ENCODE results near the gene FAM131A.

DNA sequence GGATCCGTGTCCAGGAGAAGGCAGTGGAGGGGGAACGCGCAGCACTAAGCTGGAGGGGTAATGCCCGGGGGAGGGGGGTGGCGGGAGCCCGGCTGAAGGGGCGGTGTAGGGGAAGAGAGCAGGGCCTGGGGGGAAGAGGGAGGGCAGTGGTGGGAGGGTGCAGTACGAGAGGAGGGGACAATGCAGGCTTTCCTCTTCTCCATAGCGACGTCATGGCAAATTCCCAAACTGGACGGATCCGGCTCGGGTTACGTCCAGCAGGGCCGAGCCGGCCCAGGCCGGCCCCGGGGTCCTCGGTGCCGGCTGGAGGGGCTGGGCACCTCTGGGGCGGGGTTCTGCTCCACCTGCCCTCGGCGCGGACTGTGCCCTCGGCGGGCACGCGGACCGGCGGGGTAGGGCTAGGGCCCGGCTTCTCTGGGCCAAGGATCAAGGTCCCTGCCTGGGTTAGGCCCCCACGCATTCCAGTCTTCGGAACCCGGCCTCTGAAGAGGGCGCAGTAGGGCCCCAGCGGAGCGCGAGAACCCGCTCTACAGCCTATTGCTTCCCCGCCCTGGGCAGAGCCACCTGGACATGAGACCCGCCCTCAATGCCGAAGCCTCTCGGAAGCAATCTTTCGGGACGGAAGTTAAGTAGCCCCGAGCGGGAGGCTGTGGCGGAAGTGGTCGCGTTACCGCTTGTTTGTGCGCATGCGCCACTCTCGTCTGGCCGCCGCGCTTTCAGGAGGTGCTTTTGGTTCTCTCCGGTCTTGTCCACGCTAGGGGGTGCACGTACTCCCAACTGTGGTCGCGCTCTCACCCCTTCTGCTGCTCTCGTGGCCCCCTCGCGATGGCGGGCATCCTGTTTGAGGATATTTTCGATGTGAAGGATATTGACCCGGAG is 25.5 kb downstream of the FAM131A start:
- TF ChIP-seq GABPA (IDR thresholded peaks at IDR 0.05 in 1 of 2, conservative IDR thresholded peaks at IDR 0.05 in 1 of 2) (peak; percentile 82 to 96), TAF1 (conservative IDR thresholded peaks at IDR 0.05) (no peak), HNF4G (IDR thresholded peaks at IDR 0.05) (peak; percentile 66), SP1 (IDR thresholded peaks at IDR 0.05) (peak; percentile 79), RXRA (IDR thresholded peaks at IDR 0.05) (peak; percentile 36 to 56), YY1 (IDR thresholded peaks at IDR 0.05) (peak; percentile 44), RAD21 (IDR thresholded peaks at IDR 0.05) (peak; percentile 56 to 65)
- TF ChIP-seq, protein P1, sequence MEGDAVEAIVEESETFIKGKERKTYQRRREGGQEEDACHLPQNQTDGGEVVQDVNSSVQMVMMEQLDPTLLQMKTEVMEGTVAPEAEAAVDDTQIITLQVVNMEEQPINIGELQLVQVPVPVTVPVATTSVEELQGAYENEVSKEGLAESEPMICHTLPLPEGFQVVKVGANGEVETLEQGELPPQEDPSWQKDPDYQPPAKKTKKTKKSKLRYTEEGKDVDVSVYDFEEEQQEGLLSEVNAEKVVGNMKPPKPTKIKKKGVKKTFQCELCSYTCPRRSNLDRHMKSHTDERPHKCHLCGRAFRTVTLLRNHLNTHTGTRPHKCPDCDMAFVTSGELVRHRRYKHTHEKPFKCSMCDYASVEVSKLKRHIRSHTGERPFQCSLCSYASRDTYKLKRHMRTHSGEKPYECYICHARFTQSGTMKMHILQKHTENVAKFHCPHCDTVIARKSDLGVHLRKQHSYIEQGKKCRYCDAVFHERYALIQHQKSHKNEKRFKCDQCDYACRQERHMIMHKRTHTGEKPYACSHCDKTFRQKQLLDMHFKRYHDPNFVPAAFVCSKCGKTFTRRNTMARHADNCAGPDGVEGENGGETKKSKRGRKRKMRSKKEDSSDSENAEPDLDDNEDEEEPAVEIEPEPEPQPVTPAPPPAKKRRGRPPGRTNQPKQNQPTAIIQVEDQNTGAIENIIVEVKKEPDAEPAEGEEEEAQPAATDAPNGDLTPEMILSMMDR (IDR thresholded peaks at IDR 0.05; ENCODE audit: low read depth, low read length, missing input control) = peak; percentile 38
- TF ChIP-seq, protein P2, sequence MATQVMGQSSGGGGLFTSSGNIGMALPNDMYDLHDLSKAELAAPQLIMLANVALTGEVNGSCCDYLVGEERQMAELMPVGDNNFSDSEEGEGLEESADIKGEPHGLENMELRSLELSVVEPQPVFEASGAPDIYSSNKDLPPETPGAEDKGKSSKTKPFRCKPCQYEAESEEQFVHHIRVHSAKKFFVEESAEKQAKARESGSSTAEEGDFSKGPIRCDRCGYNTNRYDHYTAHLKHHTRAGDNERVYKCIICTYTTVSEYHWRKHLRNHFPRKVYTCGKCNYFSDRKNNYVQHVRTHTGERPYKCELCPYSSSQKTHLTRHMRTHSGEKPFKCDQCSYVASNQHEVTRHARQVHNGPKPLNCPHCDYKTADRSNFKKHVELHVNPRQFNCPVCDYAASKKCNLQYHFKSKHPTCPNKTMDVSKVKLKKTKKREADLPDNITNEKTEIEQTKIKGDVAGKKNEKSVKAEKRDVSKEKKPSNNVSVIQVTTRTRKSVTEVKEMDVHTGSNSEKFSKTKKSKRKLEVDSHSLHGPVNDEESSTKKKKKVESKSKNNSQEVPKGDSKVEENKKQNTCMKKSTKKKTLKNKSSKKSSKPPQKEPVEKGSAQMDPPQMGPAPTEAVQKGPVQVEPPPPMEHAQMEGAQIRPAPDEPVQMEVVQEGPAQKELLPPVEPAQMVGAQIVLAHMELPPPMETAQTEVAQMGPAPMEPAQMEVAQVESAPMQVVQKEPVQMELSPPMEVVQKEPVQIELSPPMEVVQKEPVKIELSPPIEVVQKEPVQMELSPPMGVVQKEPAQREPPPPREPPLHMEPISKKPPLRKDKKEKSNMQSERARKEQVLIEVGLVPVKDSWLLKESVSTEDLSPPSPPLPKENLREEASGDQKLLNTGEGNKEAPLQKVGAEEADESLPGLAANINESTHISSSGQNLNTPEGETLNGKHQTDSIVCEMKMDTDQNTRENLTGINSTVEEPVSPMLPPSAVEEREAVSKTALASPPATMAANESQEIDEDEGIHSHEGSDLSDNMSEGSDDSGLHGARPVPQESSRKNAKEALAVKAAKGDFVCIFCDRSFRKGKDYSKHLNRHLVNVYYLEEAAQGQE (IDR thresholded peaks at IDR 0.05) = peak; percentile 75
- TF ChIP-seq, protein P3, sequence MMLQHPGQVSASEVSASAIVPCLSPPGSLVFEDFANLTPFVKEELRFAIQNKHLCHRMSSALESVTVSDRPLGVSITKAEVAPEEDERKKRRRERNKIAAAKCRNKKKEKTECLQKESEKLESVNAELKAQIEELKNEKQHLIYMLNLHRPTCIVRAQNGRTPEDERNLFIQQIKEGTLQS (IDR thresholded peaks at IDR 0.05) = no peak
- TF ChIP-seq, protein P4, sequence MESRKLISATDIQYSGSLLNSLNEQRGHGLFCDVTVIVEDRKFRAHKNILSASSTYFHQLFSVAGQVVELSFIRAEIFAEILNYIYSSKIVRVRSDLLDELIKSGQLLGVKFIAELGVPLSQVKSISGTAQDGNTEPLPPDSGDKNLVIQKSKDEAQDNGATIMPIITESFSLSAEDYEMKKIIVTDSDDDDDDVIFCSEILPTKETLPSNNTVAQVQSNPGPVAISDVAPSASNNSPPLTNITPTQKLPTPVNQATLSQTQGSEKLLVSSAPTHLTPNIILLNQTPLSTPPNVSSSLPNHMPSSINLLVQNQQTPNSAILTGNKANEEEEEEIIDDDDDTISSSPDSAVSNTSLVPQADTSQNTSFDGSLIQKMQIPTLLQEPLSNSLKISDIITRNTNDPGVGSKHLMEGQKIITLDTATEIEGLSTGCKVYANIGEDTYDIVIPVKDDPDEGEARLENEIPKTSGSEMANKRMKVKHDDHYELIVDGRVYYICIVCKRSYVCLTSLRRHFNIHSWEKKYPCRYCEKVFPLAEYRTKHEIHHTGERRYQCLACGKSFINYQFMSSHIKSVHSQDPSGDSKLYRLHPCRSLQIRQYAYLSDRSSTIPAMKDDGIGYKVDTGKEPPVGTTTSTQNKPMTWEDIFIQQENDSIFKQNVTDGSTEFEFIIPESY (IDR thresholded peaks at IDR 0.05) = no peak
